GM06990 (cell line): ENCODE measurements around the gene SLCO3A1.

Experiments
- DNase-seq: peaks from one replicate; pipeline ENCODE4 v3.0.0-alpha.2; 2011; ENCODE audit not compliant: insufficient read length; ENCODE audit errors: extremely low read depth
- H3K27me3 ChIP-seq: replicated peaks from 2 replicates; pipeline ENCODE4 v1.6.0; 2011; ENCODE audit warnings: low read length; ENCODE audit not compliant: control insufficient read depth, insufficient read depth
- H3K36me3 ChIP-seq: 2 replicates; pipeline ENCODE4 v1.5.1; 2011; ENCODE audit warnings: low read length; ENCODE audit not compliant: control insufficient read depth, insufficient read depth
- H3K4me3 ChIP-seq: replicated peaks from 2 replicates; pipeline ENCODE4 v1.5.1; 2011; ENCODE audit warnings: low read depth, mild to moderate bottlenecking, control low read depth, low read length
- CTCF ChIP-seq: IDR thresholded peaks from 2 replicates; pipeline ENCODE4 v1.5.1; 2011; ENCODE audit warnings: low read length, control low read depth, mild to moderate bottlenecking, inconsistent platforms; ENCODE audit not compliant: insufficient read depth, poor library complexity, severe bottlenecking

SLCO3A1 gene

GRCh38 chr15:92166751-92167405 lies 313.4 kb downstream of the SLCO3A1 start:
- Histone ChIP-seq H3K4me3 (no peak overlapping the region), H3K27me3 (no peaks in the 10 kb centered on the region; the same call in 1 of the 2 replicates), H3K36me3 (no peaks in the 10 kb centered on the region)
- no peak for TF ChIP-seq CTCF
- DNase-seq, result no peak

GRCh38 chr15:92167451-92167850 lies 313.9 kb downstream of the SLCO3A1 start:
- H3K4me3 ChIP-seq, result no peak overlapping the region
- no peak for DNase-seq
- no peak for TF ChIP-seq CTCF
- no peaks in the 10 kb centered on the region; the same call in 1 of the 2 replicates for H3K27me3 ChIP-seq
- no peaks in the 10 kb centered on the region for H3K36me3 ChIP-seq

- H3K36me3 ChIP-seq, result no peaks in the 10 kb centered on the region
- no peak for TF ChIP-seq CTCF
- H3K27me3 ChIP-seq, result no peaks in the 10 kb centered on the region; the same call in 1 of the 2 replicates
- DNase-seq, result no peak
- H3K4me3 ChIP-seq, result no peak overlapping the region
Observed at GRCh38 chr15:92168066-92168683, 314.7 kb downstream of the SLCO3A1 start.

- no peak for DNase-seq
- H3K4me3 ChIP-seq, result no peak overlapping the region
- no peaks in the 10 kb centered on the region for H3K36me3 ChIP-seq
- no peak for TF ChIP-seq CTCF
- no peaks in the 10 kb centered on the region; the same call in 1 of the 2 replicates for H3K27me3 ChIP-seq
Observed at GRCh38 chr15:92170897-92171296, 317.4 kb downstream of the SLCO3A1 start.

- TF ChIP-seq CTCF, result no peak
- H3K4me3 ChIP-seq, result no peak overlapping the region
- H3K36me3 ChIP-seq, result no peaks in the 10 kb centered on the region
- no peak for DNase-seq
- H3K27me3 ChIP-seq, result no peaks in the 10 kb centered on the region; the same call in 1 of the 2 replicates
Observed at GRCh38 chr15:92178911-92179310, 325.4 kb downstream of the SLCO3A1 start.
